ENCODE data around the gene LARGE2. TPM values are rescaled to one million over a fixed set of nuclear protein-coding genes. Genes with fewer than 3 reads are reported as not detected.
A peak's percentile ranks its signal among the peaks of the same experiment; 100 is the strongest.

LARGE2 gene
- total RNA-seq, 1 donor from 2014 or later: 59.7 TPM

GRCh38 chr11:45917286-45917622, 5.2 kb upstream of the LARGE2 start:
- peak; percentile 0 for ATAC-seq (ENCODE audit: low read depth)
- POLR2A ChIA-PET: interaction anchor here (0.6 to 8.2 kb wide), 14 partner anchors 8 to 89 kb away, joined by 3 to 263 read pairs (median 6); partner anchors contain the start of gene CRY2
- TF ChIP-seq, protein P1, sequence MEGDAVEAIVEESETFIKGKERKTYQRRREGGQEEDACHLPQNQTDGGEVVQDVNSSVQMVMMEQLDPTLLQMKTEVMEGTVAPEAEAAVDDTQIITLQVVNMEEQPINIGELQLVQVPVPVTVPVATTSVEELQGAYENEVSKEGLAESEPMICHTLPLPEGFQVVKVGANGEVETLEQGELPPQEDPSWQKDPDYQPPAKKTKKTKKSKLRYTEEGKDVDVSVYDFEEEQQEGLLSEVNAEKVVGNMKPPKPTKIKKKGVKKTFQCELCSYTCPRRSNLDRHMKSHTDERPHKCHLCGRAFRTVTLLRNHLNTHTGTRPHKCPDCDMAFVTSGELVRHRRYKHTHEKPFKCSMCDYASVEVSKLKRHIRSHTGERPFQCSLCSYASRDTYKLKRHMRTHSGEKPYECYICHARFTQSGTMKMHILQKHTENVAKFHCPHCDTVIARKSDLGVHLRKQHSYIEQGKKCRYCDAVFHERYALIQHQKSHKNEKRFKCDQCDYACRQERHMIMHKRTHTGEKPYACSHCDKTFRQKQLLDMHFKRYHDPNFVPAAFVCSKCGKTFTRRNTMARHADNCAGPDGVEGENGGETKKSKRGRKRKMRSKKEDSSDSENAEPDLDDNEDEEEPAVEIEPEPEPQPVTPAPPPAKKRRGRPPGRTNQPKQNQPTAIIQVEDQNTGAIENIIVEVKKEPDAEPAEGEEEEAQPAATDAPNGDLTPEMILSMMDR (IDR thresholded peaks at IDR 0.05): no peak
- peaks cover 47% of the 10 kb centered on the region for H3K36me3 Mint-ChIP-seq (ENCODE audit: low read depth)
- H3K27me3 Mint-ChIP-seq: no peaks in the 10 kb centered on the region
- peaks cover 61% of the 10 kb centered on the region for H3K4me1 Mint-ChIP-seq
- no peaks in the 10 kb centered on the region for H3K9me3 Mint-ChIP-seq
- intact Hi-C loops (cut with micrococcal nuclease): loop anchor here (1.0 to 5.0 kb wide), 5 partner anchors 40 to 700 kb away; partner anchors contain the start of genes ATG13, HARBI1, PHF21A and SLC35C1
- CTCF ChIA-PET: interaction anchor here (1.0 to 2.0 kb wide), 2 partner anchors 10 to 13 kb away, joined by 3 to 10 read pairs; no protein-coding TSS in a partner anchor
- peak overlapping the region; percentile 97 for H3K27ac Mint-ChIP-seq
- peak overlapping the region; percentile 94 for H3K4me3 Mint-ChIP-seq
- no peak for DNase-seq

DNA sequence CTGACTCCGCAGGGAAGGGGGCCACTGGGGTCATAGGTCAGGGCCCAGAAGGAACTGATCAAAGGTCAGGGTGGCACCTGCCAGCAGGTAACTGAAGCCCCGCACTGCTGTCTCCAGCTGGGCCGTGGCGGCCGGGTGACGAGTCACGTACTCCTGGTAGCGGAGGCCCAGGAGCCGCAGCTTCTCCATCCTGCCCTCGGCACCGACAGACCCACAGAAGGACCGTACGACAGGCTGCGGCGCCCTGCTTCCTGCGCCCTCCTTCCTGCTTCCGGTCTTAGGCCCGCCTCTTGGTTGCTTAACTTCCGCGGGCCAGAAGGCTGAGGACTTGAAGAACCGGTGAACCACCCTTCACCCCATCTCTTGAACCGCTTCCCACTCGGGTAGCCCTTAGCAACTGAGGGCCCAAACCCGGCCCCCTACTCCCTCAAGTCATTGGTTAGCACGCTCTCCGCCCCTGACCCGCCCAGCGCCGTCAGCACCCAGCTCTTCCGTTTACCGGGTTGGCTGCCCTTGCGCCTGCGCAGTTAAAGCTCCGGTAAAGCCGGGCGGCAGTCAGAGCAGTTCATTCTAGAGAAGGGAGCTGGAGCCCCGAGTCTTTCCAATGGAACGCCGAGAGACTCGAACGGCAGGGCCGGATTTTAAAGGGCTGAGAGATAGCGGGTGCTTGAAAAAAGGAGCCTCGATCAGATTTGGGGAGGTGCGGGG, 4.7 kb upstream of the LARGE2 start, which contains the start of gene PEX16:
TSS of gene PEX16 (minus strand) at position 255 of the 708 bp plus-strand sequence. CDS start at position 189, 66 bp downstream.
- Mint-ChIP-seq H3K4me1 (peaks cover 61% of the 10 kb centered on the region), H3K27ac (peak within 1 kb of the TSS; percentile 97), H3K27me3 (no peaks in the 10 kb centered on the region), H3K36me3 (ENCODE audit: low read depth) (peaks cover 47% of the 10 kb centered on the region), H3K4me3 (peak within 1 kb of the TSS; percentile 94), H3K9me3 (no peaks in the 10 kb centered on the region)
- DNase-seq (peak; percentile 87), ATAC-seq (ENCODE audit: low read depth) (peak; percentile 85)
- TF ChIP-seq, protein P1 (IDR thresholded peaks at IDR 0.05): no peak
- intact Hi-C loops (cut with micrococcal nuclease): loop anchor here (1.0 to 5.0 kb wide), 9 partner anchors 13 to 700 kb away; partner anchors contain the start of genes ATG13, CRY2, HARBI1 and MAPK8IP1
- POLR2A ChIA-PET: interaction anchor here (0.6 to 8.2 kb wide), 21 partner anchors 8 to 1921 kb away, joined by 3 to 263 read pairs (median 5); partner anchors contain the start of genes AMBRA1 and CRY2
- CTCF ChIA-PET: interaction anchor here (1.0 to 2.0 kb wide), 5 partner anchors 9 to 89 kb away, joined by 3 to 10 read pairs (median 7); no protein-coding TSS in a partner anchor

GRCh38 chr11:45918331-45918941, 4.0 kb upstream of the LARGE2 start:
- DNase-seq (peak; percentile 67), ATAC-seq (ENCODE audit: low read depth) (peak; percentile 26)
- Mint-ChIP-seq H3K4me3 (peak overlapping the region; percentile 94), H3K27ac (peak overlapping the region; percentile 97), H3K4me1 (peaks cover 64% of the 10 kb centered on the region), H3K27me3 (no peaks in the 10 kb centered on the region), H3K9me3 (no peaks in the 10 kb centered on the region), H3K36me3 (ENCODE audit: low read depth) (peaks cover 45% of the 10 kb centered on the region)
- TF ChIP-seq, protein P1 (IDR thresholded peaks at IDR 0.05): no peak
- intact Hi-C loops (cut with micrococcal nuclease): loop anchor here (1.0 to 5.0 kb wide), 6 partner anchors 12 to 204 kb away; partner anchors contain the start of genes CRY2, MAPK8IP1, PHF21A and SLC35C1
- POLR2A ChIA-PET: interaction anchor here (0.6 to 8.2 kb wide), 17 partner anchors 7 to 1920 kb away, joined by 3 to 263 read pairs (median 5); partner anchors contain the start of gene CRY2
- CTCF ChIA-PET: interaction anchor here (1.0 to 2.0 kb wide), 5 partner anchors 8 to 88 kb away, joined by 3 to 10 read pairs (median 7); no protein-coding TSS in a partner anchor

GRCh38 chr11:45918962-45919675, 3.3 kb upstream of the LARGE2 start:
- ATAC-seq (ENCODE audit: low read depth): no peak
- no peaks in the 10 kb centered on the region for H3K27me3 Mint-ChIP-seq
- TF ChIP-seq, protein P1 (IDR thresholded peaks at IDR 0.05): no peak
- H3K27ac Mint-ChIP-seq: peak overlapping the region; percentile 97
- intact Hi-C loops (cut with micrococcal nuclease): loop anchor here (1.0 to 5.0 kb wide), 6 partner anchors 11 to 203 kb away; partner anchors contain the start of genes CRY2, MAPK8IP1, PHF21A and SLC35C1
- H3K4me1 Mint-ChIP-seq: peaks cover 68% of the 10 kb centered on the region
- H3K4me3 Mint-ChIP-seq: peak overlapping the region; percentile 94
- ChIA-PET POLR2A (interaction anchor here (1.9 to 8.2 kb wide), 2 partner anchors 15 to 46 kb away, joined by 12 to 263 read pairs; no protein-coding TSS in a partner anchor), CTCF (interaction anchor here (1.3 to 2.0 kb wide), 3 partner anchors 11 to 87 kb away, joined by 7 to 10 read pairs (median 8); no protein-coding TSS in a partner anchor)
- peaks cover 42% of the 10 kb centered on the region for H3K36me3 Mint-ChIP-seq (ENCODE audit: low read depth)
- no peak for DNase-seq
- H3K9me3 Mint-ChIP-seq: no peaks in the 10 kb centered on the region

Data from activated B cell treated with CpG ODN at 0.5 μM for 24 hours (primary cell).